SH-SY5Y (cell line): ENCODE measurements around the gene PIGN.

Source experiments
- GATA2 ChIP-seq: IDR thresholded peaks from 2 replicates; pipeline ENCODE4 v1.6.1; 2011; ENCODE audit warnings: mild to moderate bottlenecking, low read depth, low read length
- GATA3 ChIP-seq: IDR thresholded peaks from 2 replicates; pipeline ENCODE4 v1.6.1; 2011; ENCODE audit warnings: low read depth, mild to moderate bottlenecking, low read length, moderate library complexity

- no peak for TF ChIP-seq GATA2
- TF ChIP-seq GATA3: no peak
These were observed 84.6 kb downstream of the PIGN start for GRCh38 chr18:62102221-62102620.
